ENCODE measurements around the gene HOXD10.

Gene HOXD10

GRCh38 chr2:176104316-176105077 lies 12.1 kb upstream of the HOXD10 start:
- WGBS, 2 experiments (ENCODE audit: insufficient coverage in 2 of 2): 1 to 2% methylated on average over 34 to 47 of the region's 56 CpGs
- no peak overlapping the region for H3K4me3 ChIP-seq (ENCODE audit: extremely low read depth, insufficient read depth, low read length, poor library complexity, severe bottlenecking)

GRCh38 chr2:176105078-176105729 lies 11.4 kb upstream of the HOXD10 start:
- no peaks in the 10 kb centered on the region for H3K4me1 ChIP-seq (ENCODE audit: control insufficient read depth, insufficient read depth, low read length, poor library complexity, severe bottlenecking)
- 3 to 6% methylated on average over 19 to 21 of the region's 25 CpGs for WGBS, 2 experiments (ENCODE audit: insufficient coverage in 2 of 2)
- H3K9me3 ChIP-seq (ENCODE audit: control insufficient read depth, low read length): no peaks in the 10 kb centered on the region
- no peak overlapping the region for H3K4me3 ChIP-seq (ENCODE audit: extremely low read depth, insufficient read depth, low read length, poor library complexity, severe bottlenecking)
- H3K36me3 ChIP-seq (ENCODE audit: control insufficient read depth, insufficient read depth, low read length): no peaks in the 10 kb centered on the region
- no peak overlapping the region for H3K27ac ChIP-seq (ENCODE audit: low read depth, low read length, severe bottlenecking)

More at GRCh38 chr2:176104316-176105077, 12.1 kb upstream of the HOXD10 start:
- Histone ChIP-seq H3K4me1 (ENCODE audit: control insufficient read depth, insufficient read depth, low read length, poor library complexity, severe bottlenecking) (no peaks in the 10 kb centered on the region), H3K9me3 (ENCODE audit: control insufficient read depth, low read length) (no peaks in the 10 kb centered on the region), H3K27ac (ENCODE audit: low read depth, low read length, severe bottlenecking) (no peak overlapping the region), H3K36me3 (ENCODE audit: control insufficient read depth, insufficient read depth, low read length) (no peaks in the 10 kb centered on the region)

DNA sequence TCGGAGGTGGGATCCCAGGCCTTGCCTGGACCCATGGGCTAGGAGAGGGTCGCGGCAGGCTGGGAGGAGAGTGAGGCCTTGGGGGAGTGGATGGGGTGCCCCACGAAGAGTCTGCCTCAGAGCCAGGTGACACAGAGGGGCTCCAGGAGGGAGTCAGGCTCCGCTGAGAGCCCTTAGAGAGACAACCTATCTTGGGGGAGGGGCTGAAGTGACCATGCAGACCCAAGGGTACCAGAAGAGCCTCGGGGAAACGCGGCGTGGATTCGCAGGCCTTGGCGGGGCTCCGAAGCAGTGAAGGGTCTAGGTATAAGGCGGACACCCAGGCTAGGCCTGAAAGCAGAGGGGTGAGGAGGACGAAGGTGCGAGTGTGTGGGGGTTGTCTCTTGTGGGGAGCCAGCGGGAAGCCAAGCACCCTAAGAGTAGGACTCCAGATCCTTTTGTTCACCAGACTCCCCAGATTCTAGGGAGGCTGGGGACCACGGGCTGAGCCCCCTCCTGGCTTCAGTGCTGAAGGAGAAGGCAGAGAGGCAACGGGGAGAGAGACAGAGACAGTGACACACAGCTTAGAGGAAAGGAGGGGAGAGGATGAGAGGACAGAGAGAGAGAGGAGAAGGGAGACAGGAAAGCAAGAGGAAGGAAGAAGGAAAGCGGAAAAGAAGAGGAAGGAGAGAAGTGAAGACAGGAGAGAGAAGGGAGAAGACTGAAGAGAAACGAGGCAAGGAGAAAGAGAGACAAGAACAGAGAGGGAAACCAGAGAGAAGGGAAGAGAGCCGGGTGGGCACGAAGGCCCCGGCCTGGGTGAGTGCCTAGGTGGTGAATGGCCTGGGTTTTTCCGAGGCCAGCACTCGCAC lies 10.6 kb upstream of the HOXD10 start:
- H3K27ac ChIP-seq (ENCODE audit: low read depth, low read length, severe bottlenecking): no peak overlapping the region
- H3K4me1 ChIP-seq (ENCODE audit: control insufficient read depth, insufficient read depth, low read length, poor library complexity, severe bottlenecking): no peaks in the 10 kb centered on the region
- 2 to 4% methylated on average over 21 to 24 of the region's 25 CpGs for WGBS, 2 experiments (ENCODE audit: insufficient coverage in 2 of 2)
- no peak overlapping the region for H3K4me3 ChIP-seq (ENCODE audit: extremely low read depth, insufficient read depth, low read length, poor library complexity, severe bottlenecking)
- H3K36me3 ChIP-seq (ENCODE audit: control insufficient read depth, insufficient read depth, low read length): no peaks in the 10 kb centered on the region
- H3K9me3 ChIP-seq (ENCODE audit: control insufficient read depth, low read length): no peaks in the 10 kb centered on the region

DNA sequence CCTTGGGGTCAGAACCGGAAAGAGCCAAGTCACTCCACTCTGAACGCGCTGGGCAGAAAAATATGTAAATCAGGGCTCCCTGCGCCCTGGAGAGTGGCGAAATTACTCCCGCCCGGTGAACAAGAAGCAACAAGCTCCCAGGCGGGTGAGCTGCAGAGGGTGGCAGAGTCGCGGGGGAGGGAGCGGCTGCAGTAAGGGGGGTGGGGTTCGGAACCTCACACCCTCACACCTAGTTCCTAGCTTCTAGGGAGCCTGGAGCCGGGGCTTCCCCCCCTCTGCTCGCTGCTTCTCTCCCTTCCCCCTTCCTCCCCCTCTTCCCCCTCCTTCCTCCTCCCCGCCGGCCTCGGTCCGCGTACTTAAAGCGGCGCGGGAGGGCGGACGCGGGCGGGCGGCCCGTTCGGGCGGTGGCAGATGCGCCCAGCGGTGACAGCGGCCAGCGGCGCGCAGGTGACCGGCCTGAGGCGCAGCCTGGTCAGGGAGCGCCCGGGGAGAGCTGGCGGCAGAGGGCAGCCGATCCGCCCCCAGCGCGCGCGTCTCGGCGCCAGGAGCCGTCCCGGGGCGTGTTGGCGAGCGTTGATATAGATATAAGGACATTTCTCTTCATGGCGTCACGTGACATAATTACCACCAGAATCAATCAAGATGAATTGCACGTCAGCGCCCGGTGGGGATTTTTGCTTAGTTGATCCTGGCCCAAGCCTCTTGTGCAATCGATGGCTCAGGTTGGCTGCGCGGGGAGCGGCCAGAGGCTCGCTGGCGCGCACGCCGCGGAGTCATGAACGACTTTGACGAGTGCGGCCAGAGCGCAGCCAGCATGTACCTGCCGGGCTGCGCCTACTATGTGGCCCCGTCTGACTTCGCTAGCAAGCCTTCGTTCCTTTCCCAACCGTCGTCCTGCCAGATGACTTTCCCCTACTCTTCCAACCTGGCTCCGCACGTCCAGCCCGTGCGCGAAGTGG lies 9.7 kb upstream of the HOXD10 start, which contains the start of gene HOXD11:
Gene HOXD11 (plus strand): TSS at position 700 of the 959 bp plus-strand sequence. CDS start 76 bp downstream, at position 776.
- WGBS, 2 experiments (ENCODE audit: insufficient coverage in 2 of 2): 1 to 2% methylated on average over 46 to 48 of the region's 85 CpGs
- Histone ChIP-seq H3K36me3 (ENCODE audit: control insufficient read depth, insufficient read depth, low read length) (no peaks in the 10 kb centered on the region), H3K4me3 (ENCODE audit: extremely low read depth, insufficient read depth, low read length, poor library complexity, severe bottlenecking) (peak within 1 kb of the TSS; percentile 18), H3K27ac (ENCODE audit: low read depth, low read length, severe bottlenecking) (no peak within 1 kb of the TSS), H3K9me3 (ENCODE audit: control insufficient read depth, low read length) (no peaks in the 10 kb centered on the region), H3K4me1 (ENCODE audit: control insufficient read depth, insufficient read depth, low read length, poor library complexity, severe bottlenecking) (no peaks in the 10 kb centered on the region)

GRCh38 chr2:176107731-176108181 lies 8.8 kb upstream of the HOXD10 start:
- no peak overlapping the region for H3K4me3 ChIP-seq (ENCODE audit: extremely low read depth, insufficient read depth, low read length, poor library complexity, severe bottlenecking)

DNA sequence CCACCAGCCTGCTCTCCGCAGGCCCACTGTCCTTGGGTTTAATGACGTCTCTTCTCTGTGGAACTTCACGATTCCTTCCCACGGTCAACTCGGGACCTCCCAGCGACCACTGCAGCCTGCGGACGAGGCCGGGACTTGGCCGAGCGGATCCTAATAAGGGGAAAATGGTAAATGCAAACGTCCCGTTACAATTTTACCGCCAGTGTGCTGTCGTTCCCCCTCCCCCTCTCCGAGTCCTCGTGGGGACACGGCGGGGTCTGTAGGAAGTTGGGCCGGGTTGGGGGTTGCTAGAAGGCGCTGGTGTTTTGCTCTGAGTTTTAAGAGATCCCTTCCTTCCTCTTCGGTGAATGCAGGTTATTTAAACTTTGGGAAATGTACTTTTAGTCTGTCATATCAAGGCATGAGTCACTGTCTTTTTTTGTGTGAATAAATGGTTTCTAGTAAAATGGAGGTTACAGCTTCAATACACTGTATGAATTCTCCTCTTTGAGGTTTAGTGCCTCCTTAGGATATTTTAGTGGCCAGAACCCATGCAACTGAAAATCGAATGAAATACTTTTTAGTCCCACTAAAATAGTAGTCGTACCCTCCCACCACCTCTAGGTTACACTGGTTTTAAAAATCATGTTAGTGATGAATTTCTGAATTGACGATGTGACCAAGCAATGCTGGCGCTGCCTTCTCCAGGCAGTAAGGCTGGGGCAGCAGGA lies 7.2 kb upstream of the HOXD10 start:
- Histone ChIP-seq H3K27ac (ENCODE audit: low read depth, low read length, severe bottlenecking) (no peak overlapping the region), H3K9me3 (ENCODE audit: control insufficient read depth, low read length) (no peaks in the 10 kb centered on the region), H3K36me3 (ENCODE audit: control insufficient read depth, insufficient read depth, low read length) (no peaks in the 10 kb centered on the region), H3K4me1 (ENCODE audit: control insufficient read depth, insufficient read depth, low read length, poor library complexity, severe bottlenecking) (no peaks in the 10 kb centered on the region), H3K4me3 (ENCODE audit: extremely low read depth, insufficient read depth, low read length, poor library complexity, severe bottlenecking) (no peak overlapping the region)
- WGBS, 2 experiments (ENCODE audit: insufficient coverage in 2 of 2): 0 to 2% methylated on average over 2 to 14 of the region's 26 CpGs

More at GRCh38 chr2:176107731-176108181, 8.8 kb upstream of the HOXD10 start:
- Histone ChIP-seq H3K36me3 (ENCODE audit: control insufficient read depth, insufficient read depth, low read length) (no peaks in the 10 kb centered on the region), H3K27ac (ENCODE audit: low read depth, low read length, severe bottlenecking) (no peak overlapping the region), H3K9me3 (ENCODE audit: control insufficient read depth, low read length) (no peaks in the 10 kb centered on the region), H3K4me1 (ENCODE audit: control insufficient read depth, insufficient read depth, low read length, poor library complexity, severe bottlenecking) (no peaks in the 10 kb centered on the region)
- 0 to 2% methylated on average over 34 to 38 of the region's 59 CpGs for WGBS, 2 experiments (ENCODE audit: insufficient coverage in 2 of 2)

DNA sequence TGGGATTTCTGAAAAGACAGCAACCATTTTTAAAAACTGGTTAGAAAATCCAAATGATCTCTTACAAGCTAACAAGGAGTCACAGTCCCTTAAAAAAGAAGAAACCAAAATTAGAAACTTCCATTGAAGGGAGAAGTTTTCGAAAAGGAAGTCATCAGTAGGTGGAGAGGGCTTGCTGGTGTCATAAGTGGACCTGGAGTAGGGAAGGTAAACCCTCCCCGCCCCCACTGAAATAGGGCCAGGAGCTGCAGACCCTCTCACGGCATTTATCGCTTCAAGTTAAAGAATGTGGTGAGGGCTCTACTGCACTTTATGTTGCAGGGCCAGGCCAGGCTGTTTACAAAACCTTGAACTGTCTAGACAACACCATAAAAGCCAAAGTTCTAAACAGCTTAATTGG lies 6.6 kb upstream of the HOXD10 start:
- no peak overlapping the region for H3K27ac ChIP-seq (ENCODE audit: low read depth, low read length, severe bottlenecking)
- no peaks in the 10 kb centered on the region for H3K9me3 ChIP-seq (ENCODE audit: control insufficient read depth, low read length)
- H3K4me3 ChIP-seq (ENCODE audit: extremely low read depth, insufficient read depth, low read length, poor library complexity, severe bottlenecking): no peak overlapping the region
- H3K36me3 ChIP-seq (ENCODE audit: control insufficient read depth, insufficient read depth, low read length): no peaks in the 10 kb centered on the region
- no peaks in the 10 kb centered on the region for H3K4me1 ChIP-seq (ENCODE audit: control insufficient read depth, insufficient read depth, low read length, poor library complexity, severe bottlenecking)
- WGBS, 2 experiments (ENCODE audit: insufficient coverage in 2 of 2): 0 to 56% methylated on average over 1 of the region's 4 CpGs

DNA sequence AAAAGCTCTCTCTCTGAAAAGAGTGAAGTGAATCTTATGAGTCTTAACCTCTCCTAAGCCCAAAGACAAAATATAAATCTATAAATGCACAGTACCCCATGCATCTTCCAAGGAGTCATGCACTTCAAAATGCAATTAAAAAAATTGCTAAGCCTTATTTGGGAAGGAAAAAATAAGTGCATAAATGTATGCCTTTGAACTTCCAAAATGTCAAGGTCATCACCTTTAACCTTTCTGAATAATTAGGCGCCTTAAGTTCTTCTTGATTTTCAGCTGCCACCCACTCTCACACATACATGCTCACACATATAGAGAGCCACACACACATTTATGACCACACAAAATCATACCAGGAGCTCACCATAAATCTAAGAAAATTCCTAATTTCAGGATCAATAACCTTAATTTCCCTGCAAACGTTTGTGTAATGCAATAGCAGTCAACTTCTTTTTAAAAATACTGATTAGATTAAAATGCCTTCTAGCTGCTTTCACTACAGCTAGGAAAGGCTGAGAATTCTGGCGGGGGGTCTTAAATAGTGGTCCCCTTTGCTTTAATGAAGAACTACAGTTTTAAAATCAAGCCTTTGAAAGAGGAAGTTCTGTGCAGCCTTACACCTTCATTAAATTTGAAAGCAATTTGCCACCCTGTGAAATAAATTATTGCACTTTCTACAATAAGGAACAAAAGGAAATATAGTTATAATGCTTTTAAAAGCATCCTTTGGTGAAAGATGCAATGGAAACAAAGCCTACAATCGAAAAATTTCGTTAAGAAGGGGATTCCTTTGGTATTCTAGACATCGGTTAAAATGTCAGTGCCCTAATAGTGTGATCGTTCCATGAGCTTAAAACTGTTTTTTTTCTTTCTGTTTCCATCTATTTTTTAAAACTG lies 5.9 kb upstream of the HOXD10 start:
- Histone ChIP-seq H3K36me3 (ENCODE audit: control insufficient read depth, insufficient read depth, low read length) (no peaks in the 10 kb centered on the region), H3K27ac (ENCODE audit: low read depth, low read length, severe bottlenecking) (no peak overlapping the region), H3K4me1 (ENCODE audit: control insufficient read depth, insufficient read depth, low read length, poor library complexity, severe bottlenecking) (no peaks in the 10 kb centered on the region), H3K9me3 (ENCODE audit: control insufficient read depth, low read length) (no peaks in the 10 kb centered on the region), H3K4me3 (ENCODE audit: extremely low read depth, insufficient read depth, low read length, poor library complexity, severe bottlenecking) (no peak overlapping the region)
- 27 to 55% methylated on average over 3 to 6 of the region's 7 CpGs for WGBS, 2 experiments (ENCODE audit: insufficient coverage in 2 of 2)

GRCh38 chr2:176111309-176111663 lies 5.3 kb upstream of the HOXD10 start:
- no peaks in the 10 kb centered on the region for H3K9me3 ChIP-seq (ENCODE audit: control insufficient read depth, low read length)
- WGBS, 2 experiments (ENCODE audit: insufficient coverage in 2 of 2): 1 to 2% methylated on average over 8 to 14 of the region's 16 CpGs
- no peak overlapping the region for H3K4me3 ChIP-seq (ENCODE audit: extremely low read depth, insufficient read depth, low read length, poor library complexity, severe bottlenecking)
- no peaks in the 10 kb centered on the region for H3K4me1 ChIP-seq (ENCODE audit: control insufficient read depth, insufficient read depth, low read length, poor library complexity, severe bottlenecking)
- H3K36me3 ChIP-seq (ENCODE audit: control insufficient read depth, insufficient read depth, low read length): no peaks in the 10 kb centered on the region
- H3K27ac ChIP-seq (ENCODE audit: low read depth, low read length, severe bottlenecking): no peak overlapping the region

All from mesodermal cell (in vitro differentiated cells).